AG09309 (cell line): Measurements from ENCODE around the gene CD4.

Source experiments
- DNase-seq: peaks from one replicate; pipeline ENCODE4 v3.0.0-alpha.2; 2010; ENCODE audit warnings: low read depth
- H3K4me3 ChIP-seq: 2 replicates; pipeline ENCODE4 v1.5.1; 2011; ENCODE audit warnings: mild to moderate bottlenecking, low read depth, low read length, moderate library complexity; ENCODE audit not compliant: control insufficient read depth
- CTCF ChIP-seq: IDR thresholded peaks from 2 replicates; pipeline ENCODE4 v1.5.1; 2011; ENCODE audit warnings: mild to moderate bottlenecking, low read depth, low read length, inconsistent platforms; ENCODE audit not compliant: insufficient read depth, control insufficient read depth; ENCODE audit errors: missing control alignments

The CD4 gene

GRCh38 chr12:6838854-6839253 lies 49.5 kb downstream of the CD4 start:
- no peak overlapping the region for H3K4me3 ChIP-seq
- no peak for TF ChIP-seq CTCF
- no peak for DNase-seq

- DNase-seq, result no peak
- no peak overlapping the region for H3K4me3 ChIP-seq
These were observed 50.3 kb downstream of the CD4 start for GRCh38 chr12:6839482-6840201.

GRCh38 chr12:6840330-6840729 lies 51.0 kb downstream of the CD4 start:
- no peak for DNase-seq
- no peak overlapping the region for H3K4me3 ChIP-seq
- TF ChIP-seq CTCF, result no peak

More at GRCh38 chr12:6839482-6840201, 50.3 kb downstream of the CD4 start:
- TF ChIP-seq CTCF, result no peak

GRCh38 chr12:6840761-6841515 lies 51.6 kb downstream of the CD4 start, which contains the start of gene GNB3:
TSS of gene GNB3 (plus strand) at chr12:6840925. CDS start at chr12:6841288, 363 bp downstream.
- no peak for TF ChIP-seq CTCF
- H3K4me3 ChIP-seq, result no peak within 1 kb of the TSS
- DNase-seq, result no peak

GRCh38 chr12:6842075-6842474 lies 52.7 kb downstream of the CD4 start:
- TF ChIP-seq CTCF, result no peak
- no peak overlapping the region for H3K4me3 ChIP-seq
- DNase-seq, result no peak

GRCh38 chr12:6843118-6843902 lies 54.0 kb downstream of the CD4 start:
- H3K4me3 ChIP-seq, result no peak overlapping the region
- DNase-seq, result no peak
- TF ChIP-seq CTCF, result no peak
